HepG2 (cell line): Measurements from ENCODE around the gene KAT2A. TPM values are rescaled to one million over a fixed set of nuclear protein-coding genes. Genes with fewer than 3 reads are reported as not detected.

ENCODE experiments used
- ATF1 ChIP-seq: IDR thresholded peaks from 2 replicates; pipeline ENCODE4 v1.6.1; 2016; ENCODE audit warnings: mild to moderate bottlenecking, control low read depth
- NR2C2 ChIP-seq: sonication (generic); formaldehyde crosslinking; IDR thresholded peaks from 2 replicates; pipeline ENCODE4 v1.4.0; 2020; ENCODE audit warnings: missing genetic modification reagents, mild to moderate bottlenecking, moderate library complexity, borderline replicate concordance
- RXRA ChIP-seq: sonication (generic); formaldehyde crosslinking; IDR thresholded peaks from 2 replicates; pipeline ENCODE4 v1.5.1; 2020; ENCODE audit warnings: missing genetic modification reagents
- SMC3 ChIP-seq: IDR thresholded peaks from 2 replicates; pipeline ENCODE4 v1.6.1; 2011; ENCODE audit warnings: low read length, improper control_type of control experiment
- SOX13 ChIP-seq, 3 experiments: fragments of 450-650 bp in 1 of 3; sonication (generic) in 1 of 3; formaldehyde crosslinking in 1 of 3; IDR thresholded peaks in 2 of 3; conservative IDR thresholded peaks in 1 of 3; 2 replicates each; pipeline versions ENCODE4 v1.5.0 to v1.6.1; 2016 to 2020; ENCODE audit warnings: antibody characterized with exemption in 1 of 3, mild to moderate bottlenecking in 1 of 3, missing compliant biosample characterization in 1 of 3, missing genetic modification reagents in 1 of 3, moderate library complexity in 1 of 3
- TSC22D2 ChIP-seq: sonication (generic); formaldehyde crosslinking; IDR thresholded peaks from 2 replicates; pipeline ENCODE4 v1.5.1; 2020; ENCODE audit warnings: missing genetic modification reagents, mild to moderate bottlenecking, borderline replicate concordance
- XRCC5 ChIP-seq: fragments of 200-400 bp; formaldehyde crosslinking; optimal IDR thresholded peaks from 2 replicates; pipeline ENCODE3; 2017; ENCODE audit warnings: mild to moderate bottlenecking, low read length
- ZKSCAN1 ChIP-seq: fragments of 150-350 bp; IDR thresholded peaks from 2 replicates; pipeline ENCODE4 v1.6.1; 2014; ENCODE audit warnings: low read length
- ZNF367 ChIP-seq: sonication (generic); formaldehyde crosslinking; IDR thresholded peaks from 2 replicates; pipeline ENCODE4 v1.4.0; 2020; ENCODE audit warnings: missing genetic modification reagents, borderline replicate concordance
- ZNF572 ChIP-seq: sonication (generic); formaldehyde crosslinking; IDR thresholded peaks from 2 replicates; pipeline ENCODE4 v1.5.1; 2020; ENCODE audit warnings: mild to moderate bottlenecking, missing genetic modification reagents
- ZNF7 ChIP-seq: IDR thresholded peaks from 2 replicates; pipeline ENCODE4 v1.6.1; 2016; ENCODE audit warnings: missing biosample characterization, missing genetic modification reagents
- polyA plus RNA-seq, 8 experiments: library from polyadenylated mRNA; depleted of rRNA in 3 of 8; stranded (reverse) in 7 of 8; unstranded in 1 of 8; fragments of >200 nt; fragmentation: Illumina TruSeq in 4 of 8; extraction: Trizol in 4 of 8; gene quantifications; 2 replicates each; pipeline versions ENCODE4 v1.2.1 to v1.2.3, GENCODE V29; 2011 to 2016; ENCODE audit warnings: low read depth in 4 of 8, missing spikeins in 1 of 8, mixed read lengths in 1 of 8; ENCODE audit not compliant: insufficient read depth in 1 of 8
- total RNA-seq, 5 experiments: library from RNA; depleted of rRNA; stranded (reverse); fragments of >200 nt; fragmentation: Illumina TruSeq; extraction: Trizol; gene quantifications; 2 replicates each; pipeline ENCODE4 v1.2.3, GENCODE V29; 2016; ENCODE audit warnings: low read depth in 1 of 5
- TF ChIP-seq, protein P1 (sequence below): IDR thresholded peaks from 2 replicates; pipeline ENCODE4 v1.4.0; 2020; ENCODE audit warnings: mild to moderate bottlenecking, missing genetic modification reagents
- TF ChIP-seq, protein P2 (sequence below): sonication (generic); formaldehyde crosslinking; IDR thresholded peaks from 2 replicates; pipeline ENCODE4 v1.5.0; 2020; ENCODE audit warnings: missing genetic modification reagents
- TF ChIP-seq, protein P3 (sequence below): sonication (generic); formaldehyde crosslinking; IDR thresholded peaks from 2 replicates; pipeline ENCODE4 v1.5.1; 2020; ENCODE audit warnings: missing genetic modification reagents, mild to moderate bottlenecking, borderline replicate concordance
- TF ChIP-seq, protein P4 (sequence below): sonication (generic); formaldehyde crosslinking; IDR thresholded peaks from 2 replicates; pipeline ENCODE4 v1.4.0; 2020; ENCODE audit warnings: missing genetic modification reagents

The KAT2A gene
- total and polyA plus RNA-seq, 2 of the 13 experiments (the other 11 are each of a cell fraction or from before 2014, with no cell fraction given): 29.1 to 90.4 TPM

DNA sequence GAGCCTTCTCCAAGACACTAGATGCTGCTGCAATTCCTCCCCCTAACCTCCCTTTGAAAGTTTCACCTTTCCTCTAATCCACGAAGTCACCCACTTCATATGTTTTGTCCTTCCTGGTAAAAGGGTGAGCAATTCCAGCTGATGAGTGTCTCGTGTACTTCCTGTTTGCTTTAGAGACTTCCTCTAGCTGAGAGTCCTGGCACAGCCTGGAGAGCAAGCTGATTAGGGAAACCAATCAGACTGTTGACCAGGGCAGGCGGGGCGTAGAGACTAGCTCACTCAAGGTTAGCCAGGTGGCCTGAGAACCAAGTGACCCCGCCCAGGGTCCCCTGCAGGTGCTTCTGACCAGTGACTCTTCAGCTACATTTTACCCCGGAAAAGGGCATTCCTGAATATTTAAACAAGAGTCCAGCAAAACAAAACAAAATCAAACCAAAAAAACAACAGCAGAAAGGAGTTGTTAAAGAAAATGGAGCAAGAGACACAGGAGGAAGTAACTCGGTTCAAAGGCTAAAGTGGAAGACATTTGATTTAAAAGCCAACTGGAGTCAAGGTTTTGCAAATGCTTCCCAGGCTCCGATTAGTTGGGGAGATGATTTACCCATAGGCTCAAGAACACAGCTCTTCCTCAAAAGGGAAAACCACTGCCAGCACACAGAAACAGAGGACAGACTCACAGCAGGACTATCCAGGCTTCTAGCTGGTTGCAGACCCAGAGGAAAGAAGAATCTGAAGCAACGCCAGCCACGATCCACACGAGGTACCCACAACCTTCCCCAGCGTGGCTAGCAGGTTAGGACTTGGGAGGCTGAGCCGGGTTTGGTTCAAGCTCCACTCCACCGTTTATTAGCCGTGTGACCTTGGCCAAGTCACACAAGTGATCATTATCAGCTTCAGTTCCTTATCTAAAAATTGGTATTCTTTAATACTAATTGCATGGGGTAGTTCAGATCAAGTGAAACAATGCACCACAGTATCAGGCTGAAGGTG is 14.8 kb upstream of the KAT2A start (continued):
- TF ChIP-seq SMC3: no peak; the same call in 1 of the 2 replicates
- TF ChIP-seq ZNF572 (CRISPR knock-in tag): no peak
- no peak for TF ChIP-seq ATF1
- TF ChIP-seq, protein P1, sequence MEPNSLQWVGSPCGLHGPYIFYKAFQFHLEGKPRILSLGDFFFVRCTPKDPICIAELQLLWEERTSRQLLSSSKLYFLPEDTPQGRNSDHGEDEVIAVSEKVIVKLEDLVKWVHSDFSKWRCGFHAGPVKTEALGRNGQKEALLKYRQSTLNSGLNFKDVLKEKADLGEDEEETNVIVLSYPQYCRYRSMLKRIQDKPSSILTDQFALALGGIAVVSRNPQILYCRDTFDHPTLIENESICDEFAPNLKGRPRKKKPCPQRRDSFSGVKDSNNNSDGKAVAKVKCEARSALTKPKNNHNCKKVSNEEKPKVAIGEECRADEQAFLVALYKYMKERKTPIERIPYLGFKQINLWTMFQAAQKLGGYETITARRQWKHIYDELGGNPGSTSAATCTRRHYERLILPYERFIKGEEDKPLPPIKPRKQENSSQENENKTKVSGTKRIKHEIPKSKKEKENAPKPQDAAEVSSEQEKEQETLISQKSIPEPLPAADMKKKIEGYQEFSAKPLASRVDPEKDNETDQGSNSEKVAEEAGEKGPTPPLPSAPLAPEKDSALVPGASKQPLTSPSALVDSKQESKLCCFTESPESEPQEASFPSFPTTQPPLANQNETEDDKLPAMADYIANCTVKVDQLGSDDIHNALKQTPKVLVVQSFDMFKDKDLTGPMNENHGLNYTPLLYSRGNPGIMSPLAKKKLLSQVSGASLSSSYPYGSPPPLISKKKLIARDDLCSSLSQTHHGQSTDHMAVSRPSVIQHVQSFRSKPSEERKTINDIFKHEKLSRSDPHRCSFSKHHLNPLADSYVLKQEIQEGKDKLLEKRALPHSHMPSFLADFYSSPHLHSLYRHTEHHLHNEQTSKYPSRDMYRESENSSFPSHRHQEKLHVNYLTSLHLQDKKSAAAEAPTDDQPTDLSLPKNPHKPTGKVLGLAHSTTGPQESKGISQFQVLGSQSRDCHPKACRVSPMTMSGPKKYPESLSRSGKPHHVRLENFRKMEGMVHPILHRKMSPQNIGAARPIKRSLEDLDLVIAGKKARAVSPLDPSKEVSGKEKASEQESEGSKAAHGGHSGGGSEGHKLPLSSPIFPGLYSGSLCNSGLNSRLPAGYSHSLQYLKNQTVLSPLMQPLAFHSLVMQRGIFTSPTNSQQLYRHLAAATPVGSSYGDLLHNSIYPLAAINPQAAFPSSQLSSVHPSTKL (CRISPR knock-in tag): peak; percentile 83
- TF ChIP-seq ZNF7 (CRISPR knock-in tag): no peak
- no peak for TF ChIP-seq XRCC5
- TF ChIP-seq, protein P2, sequence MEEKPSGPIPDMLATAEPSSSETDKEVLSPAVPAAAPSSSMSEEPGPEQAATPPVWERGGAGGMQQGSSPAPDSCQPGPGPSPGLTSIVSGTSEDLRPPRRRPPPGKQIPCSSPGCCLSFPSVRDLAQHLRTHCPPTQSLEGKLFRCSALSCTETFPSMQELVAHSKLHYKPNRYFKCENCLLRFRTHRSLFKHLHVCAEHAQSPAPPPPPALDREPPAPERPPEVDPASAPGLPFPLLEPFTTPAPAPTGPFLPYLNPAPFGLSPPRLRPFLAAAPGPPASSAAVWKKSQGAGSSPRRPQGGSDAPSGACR (CRISPR knock-in tag): no peak
- TF ChIP-seq ZKSCAN1: no peak
- no peak for TF ChIP-seq TSC22D2 (CRISPR knock-in tag)
- TF ChIP-seq NR2C2 (CRISPR knock-in tag): peak; percentile 66; the same call in 1 of the 2 replicates
- no peak for TF ChIP-seq ZNF367
- TF ChIP-seq SOX13 (IDR thresholded peaks at IDR 0.05): 0 out of 2 replicates have a peak, but pooled peaks have one; percentile 29
- peak in 1 of 2 experiments; percentile 66; a peak in 1 of 4 replicates for TF ChIP-seq SOX13 (CRISPR knock-in tag; conservative IDR thresholded peaks at IDR 0.05 in 1 of 2, IDR thresholded peaks at IDR 0.05 in 1 of 2)
- TF ChIP-seq, protein P3, sequence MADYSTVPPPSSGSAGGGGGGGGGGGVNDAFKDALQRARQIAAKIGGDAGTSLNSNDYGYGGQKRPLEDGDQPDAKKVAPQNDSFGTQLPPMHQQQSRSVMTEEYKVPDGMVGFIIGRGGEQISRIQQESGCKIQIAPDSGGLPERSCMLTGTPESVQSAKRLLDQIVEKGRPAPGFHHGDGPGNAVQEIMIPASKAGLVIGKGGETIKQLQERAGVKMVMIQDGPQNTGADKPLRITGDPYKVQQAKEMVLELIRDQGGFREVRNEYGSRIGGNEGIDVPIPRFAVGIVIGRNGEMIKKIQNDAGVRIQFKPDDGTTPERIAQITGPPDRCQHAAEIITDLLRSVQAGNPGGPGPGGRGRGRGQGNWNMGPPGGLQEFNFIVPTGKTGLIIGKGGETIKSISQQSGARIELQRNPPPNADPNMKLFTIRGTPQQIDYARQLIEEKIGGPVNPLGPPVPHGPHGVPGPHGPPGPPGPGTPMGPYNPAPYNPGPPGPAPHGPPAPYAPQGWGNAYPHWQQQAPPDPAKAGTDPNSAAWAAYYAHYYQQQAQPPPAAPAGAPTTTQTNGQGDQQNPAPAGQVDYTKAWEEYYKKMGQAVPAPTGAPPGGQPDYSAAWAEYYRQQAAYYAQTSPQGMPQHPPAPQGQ: no peak
- TF ChIP-seq RXRA (CRISPR knock-in tag): peak; percentile 67; the same call in 1 of the 2 replicates
- TF ChIP-seq, protein P4, sequence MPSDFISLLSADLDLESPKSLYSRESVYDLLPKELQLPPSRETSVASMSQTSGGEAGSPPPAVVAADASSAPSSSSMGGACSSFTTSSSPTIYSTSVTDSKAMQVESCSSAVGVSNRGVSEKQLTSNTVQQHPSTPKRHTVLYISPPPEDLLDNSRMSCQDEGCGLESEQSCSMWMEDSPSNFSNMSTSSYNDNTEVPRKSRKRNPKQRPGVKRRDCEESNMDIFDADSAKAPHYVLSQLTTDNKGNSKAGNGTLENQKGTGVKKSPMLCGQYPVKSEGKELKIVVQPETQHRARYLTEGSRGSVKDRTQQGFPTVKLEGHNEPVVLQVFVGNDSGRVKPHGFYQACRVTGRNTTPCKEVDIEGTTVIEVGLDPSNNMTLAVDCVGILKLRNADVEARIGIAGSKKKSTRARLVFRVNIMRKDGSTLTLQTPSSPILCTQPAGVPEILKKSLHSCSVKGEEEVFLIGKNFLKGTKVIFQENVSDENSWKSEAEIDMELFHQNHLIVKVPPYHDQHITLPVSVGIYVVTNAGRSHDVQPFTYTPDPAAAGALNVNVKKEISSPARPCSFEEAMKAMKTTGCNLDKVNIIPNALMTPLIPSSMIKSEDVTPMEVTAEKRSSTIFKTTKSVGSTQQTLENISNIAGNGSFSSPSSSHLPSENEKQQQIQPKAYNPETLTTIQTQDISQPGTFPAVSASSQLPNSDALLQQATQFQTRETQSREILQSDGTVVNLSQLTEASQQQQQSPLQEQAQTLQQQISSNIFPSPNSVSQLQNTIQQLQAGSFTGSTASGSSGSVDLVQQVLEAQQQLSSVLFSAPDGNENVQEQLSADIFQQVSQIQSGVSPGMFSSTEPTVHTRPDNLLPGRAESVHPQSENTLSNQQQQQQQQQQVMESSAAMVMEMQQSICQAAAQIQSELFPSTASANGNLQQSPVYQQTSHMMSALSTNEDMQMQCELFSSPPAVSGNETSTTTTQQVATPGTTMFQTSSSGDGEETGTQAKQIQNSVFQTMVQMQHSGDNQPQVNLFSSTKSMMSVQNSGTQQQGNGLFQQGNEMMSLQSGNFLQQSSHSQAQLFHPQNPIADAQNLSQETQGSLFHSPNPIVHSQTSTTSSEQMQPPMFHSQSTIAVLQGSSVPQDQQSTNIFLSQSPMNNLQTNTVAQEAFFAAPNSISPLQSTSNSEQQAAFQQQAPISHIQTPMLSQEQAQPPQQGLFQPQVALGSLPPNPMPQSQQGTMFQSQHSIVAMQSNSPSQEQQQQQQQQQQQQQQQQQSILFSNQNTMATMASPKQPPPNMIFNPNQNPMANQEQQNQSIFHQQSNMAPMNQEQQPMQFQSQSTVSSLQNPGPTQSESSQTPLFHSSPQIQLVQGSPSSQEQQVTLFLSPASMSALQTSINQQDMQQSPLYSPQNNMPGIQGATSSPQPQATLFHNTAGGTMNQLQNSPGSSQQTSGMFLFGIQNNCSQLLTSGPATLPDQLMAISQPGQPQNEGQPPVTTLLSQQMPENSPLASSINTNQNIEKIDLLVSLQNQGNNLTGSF (CRISPR knock-in tag): no peak
